ENCODE data around the gene POU2F2.

The POU2F2 gene

GRCh38 chr19:42098781-42099180, 33.5 kb downstream of the POU2F2 start:
- no peak for DNase-seq

- DNase-seq = no peak
Observed at GRCh38 chr19:42097461-42097860, 34.8 kb downstream of the POU2F2 start.

GRCh38 chr19:42096255-42096837, 35.9 kb downstream of the POU2F2 start:
- no peak for DNase-seq

- DNase-seq = no peak
Observed at GRCh38 chr19:42095814-42096230, 36.4 kb downstream of the POU2F2 start.

- no peak for DNase-seq
Observed at GRCh38 chr19:42095142-42095813, 37.0 kb downstream of the POU2F2 start.

DNA sequence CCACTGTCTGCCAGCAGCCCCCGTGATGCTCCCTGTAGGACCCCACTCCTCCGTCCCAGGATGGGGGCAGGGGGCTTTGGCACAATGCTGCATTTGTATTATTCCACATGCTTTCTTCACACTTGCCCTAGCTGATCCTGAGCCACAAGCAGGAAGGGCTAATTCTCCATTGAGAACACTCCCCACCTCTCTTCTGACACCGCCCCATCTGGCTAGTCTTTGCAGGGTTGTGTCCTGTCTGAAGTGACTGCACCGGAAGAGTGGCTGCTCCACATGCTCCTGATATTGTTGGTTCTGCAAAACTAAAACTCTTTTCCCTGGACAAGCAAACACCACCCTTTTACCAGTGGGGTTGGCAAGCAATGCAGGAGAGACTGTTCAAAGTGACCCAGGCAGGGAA, 38.3 kb downstream of the POU2F2 start:
- DNase-seq = no peak

DNA sequence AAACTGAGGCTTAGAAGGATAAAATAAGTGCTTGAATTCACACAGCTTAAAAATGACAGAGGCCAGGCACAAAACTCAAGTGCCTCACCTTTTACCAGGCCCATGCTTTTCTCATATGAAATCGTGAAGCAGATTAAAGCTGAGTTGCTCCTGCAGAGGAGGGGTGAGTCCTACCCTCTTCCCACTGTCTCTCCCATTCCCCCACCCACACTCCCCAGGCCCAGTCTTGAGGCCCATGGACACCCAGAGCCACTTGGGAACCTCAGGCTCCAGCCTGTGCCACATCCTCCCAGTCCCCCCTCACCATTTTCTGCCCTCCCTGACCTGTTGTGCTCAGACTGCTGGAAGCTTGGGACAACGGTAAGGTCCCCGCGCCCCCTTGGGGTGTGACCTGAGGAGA, 38.7 kb downstream of the POU2F2 start:
- DNase-seq = no peak

DNA sequence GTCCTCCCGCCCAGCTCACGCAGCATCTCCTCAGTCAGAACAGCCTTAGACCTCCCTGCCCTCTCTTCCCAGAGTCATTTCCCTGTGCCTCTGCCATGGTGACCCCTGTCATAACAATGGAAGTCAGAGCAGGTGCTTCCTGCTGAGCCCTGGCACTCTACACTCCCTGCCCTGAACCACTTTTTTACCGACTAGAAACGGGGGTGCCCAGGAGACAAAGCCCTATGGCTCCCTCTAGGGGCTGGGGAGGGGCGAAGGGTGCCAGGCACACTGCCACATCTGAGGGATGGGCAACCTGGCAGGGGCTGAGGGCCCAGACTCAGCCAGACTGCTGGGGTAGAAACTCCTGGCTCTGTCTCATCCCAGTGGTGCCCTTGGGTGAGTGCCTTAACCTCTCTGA, 39.9 kb downstream of the POU2F2 start:
- peak; percentile 45 for DNase-seq

DNA sequence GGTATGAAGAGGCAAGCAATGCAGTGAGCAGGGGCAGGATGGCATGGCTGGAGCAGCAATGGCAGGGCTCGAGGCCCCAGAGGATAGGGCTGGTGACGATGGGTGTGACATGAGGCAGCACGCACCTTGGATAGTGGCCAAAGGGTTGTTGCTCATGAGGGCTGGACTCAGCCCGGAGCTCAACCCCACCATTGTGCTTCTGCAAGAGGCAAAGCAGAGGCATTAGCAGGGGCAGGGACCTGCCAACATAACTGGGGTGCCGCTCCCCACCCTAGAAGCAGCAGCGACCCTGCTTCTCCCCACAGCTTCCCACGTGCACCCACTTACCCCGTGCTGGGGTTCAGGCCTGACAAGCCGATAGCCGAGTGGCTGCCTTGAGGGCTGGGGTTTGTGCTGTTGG, 40.5 kb downstream of the POU2F2 start:
- no peak for DNase-seq

DNA sequence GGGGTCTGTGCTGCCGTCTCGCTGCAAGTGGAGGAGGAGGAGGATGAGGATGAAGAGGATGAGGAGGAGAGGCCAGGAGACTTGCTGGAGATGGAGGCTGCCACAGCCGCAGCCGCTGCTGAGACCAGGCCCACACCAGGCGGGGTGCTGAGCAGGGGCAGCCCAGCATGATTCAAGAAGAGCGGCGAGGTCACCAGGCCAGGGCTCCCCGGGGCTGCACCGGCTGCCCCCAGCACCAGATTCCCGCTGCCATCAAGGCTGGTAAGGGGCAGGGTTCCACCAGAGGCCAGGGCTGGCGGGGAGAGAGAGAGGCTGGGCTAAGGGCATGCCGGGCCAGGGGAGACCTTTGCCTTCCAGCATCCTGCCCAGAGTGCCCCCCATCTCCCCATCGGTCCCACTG, 40.9 kb downstream of the POU2F2 start:
- no peak for DNase-seq

DNA sequence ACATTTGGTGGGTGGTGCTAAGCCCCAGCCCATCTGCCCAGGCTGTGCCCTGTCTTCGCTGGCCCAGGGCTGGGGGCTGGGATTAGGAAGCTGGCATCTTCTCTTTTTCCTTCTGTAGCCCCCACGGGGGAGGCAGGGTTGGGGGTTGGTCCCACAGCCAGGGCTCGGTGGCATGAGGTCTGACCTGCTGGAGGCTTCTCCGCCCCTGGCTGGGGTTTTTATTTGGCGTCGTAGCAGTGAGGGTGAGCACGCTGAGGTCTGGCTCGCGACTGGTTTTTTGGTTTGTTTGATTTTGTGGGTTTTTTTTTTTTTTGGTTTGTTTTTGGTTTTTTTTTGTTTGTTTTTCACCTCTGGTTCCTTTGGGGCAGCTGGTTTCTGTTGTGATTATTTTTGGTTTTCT, 41.6 kb downstream of the POU2F2 start:
- DNase-seq = no peak

DNA sequence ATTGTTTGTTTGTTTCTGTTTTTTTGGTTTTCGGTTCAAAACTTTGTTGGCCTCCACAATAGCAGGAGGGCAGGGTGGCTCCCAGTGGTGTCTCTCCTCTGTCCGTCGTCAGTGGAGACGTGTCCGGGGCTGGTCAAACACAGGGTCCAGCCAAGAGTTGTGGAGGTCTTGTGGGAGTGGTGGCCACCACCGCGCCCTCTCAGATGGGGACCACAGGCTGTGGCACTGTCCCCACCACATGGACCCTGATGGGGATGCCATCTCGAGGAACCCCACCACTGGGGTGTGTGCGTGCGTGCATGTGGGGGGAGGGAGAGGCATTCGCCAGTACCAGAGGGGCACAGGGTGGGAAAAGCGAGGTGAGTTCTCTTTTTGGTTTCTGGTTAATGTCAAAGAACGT, 42.5 kb downstream of the POU2F2 start:
- no peak for DNase-seq

DNA sequence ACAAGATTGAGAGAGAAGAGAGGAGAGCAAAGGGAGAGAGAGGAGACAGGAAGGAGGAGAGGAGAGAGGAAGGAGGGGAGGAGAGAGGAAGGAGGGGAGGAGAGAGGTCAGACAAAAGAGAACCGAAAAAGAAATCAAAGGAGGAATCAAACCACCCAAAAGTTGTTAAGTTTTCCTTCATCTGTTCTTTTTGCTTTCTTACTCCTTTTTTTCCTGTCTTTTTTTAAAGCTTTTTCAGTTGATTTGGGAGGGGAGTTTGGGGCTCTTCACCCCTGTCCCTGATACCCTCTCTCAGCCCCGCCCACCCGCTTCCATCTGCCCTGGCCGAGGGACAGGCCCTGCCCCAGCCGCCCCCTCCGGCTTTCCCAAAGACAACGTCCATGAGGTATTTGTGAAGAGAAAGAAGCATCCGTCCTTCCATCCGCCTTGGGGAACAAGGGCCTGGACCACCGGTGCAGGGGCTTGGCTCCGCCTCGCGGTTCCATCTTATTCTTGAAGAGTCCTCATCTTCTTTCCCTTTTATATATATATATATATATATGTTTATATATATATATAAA, 43.0 kb downstream of the POU2F2 start:
- no peak for DNase-seq

- DNase-seq = no peak
Observed at GRCh38 chr19:42088471-42089190, 43.6 kb downstream of the POU2F2 start.

DNA sequence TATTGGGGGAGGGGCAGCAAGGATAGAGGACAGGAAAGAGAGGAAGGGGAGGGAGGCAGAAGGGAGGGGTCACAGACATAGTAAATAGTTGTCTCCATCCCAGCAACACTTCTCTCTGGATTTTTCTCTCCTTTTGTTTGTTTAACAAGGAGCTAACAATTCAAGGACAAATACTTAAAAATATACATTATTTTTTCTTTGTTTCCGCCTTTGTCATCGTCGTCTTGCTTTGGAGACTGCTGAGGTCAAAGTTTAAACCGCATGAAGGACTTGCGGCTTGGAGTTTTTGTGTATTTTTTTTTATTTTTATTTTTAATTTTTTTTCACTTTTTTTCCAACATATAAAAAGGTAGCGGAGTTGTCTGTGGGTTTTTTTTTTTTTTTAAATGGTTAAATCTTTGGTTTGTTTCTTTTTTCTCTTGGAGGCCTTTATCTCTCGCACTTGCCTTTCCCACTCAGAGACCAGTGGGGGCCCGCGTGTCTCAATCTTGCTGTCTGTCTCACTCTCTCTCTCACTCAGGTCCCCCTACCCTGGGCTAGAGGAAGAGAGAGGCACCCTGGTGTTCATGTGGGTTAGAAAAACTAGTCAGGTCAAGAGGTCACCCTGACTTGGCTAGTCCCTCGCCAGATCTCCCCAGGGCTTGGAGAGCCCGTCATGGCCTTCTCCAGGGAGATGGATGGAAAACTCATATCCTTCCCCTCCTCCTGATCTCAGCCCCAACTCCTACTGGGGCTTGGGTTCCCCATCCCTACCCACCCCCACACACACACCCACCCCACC, 45.3 kb downstream of the POU2F2 start:
- no peak for DNase-seq

DNA sequence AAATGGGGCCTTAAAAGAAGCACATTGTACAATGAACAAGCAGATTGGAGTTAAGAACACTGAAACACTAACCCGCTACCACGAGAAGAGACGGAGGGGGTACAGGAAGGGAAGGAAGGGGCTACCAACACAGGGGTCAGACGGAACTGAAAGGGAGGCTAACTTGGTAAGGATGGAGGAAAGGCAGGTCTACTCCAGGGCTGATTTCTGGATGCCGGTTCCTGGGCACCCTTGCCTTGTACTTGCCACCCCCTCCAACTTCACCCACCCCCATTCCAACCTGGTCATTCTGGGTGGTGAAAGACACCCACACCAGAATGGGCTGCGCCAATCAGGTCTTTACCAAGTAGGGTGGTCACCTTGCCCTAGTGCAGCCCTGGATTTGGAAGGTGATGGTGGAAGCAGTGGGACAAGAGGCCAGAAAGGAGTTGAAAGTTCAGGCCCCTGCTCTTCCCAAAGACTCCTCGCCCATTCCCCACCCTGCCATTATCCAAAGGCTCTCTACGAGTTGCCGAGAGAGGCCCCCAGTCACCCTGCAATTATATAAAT, 46.0 kb downstream of the POU2F2 start:
- no peak for DNase-seq

GRCh38 chr19:42083537-42083936, 48.7 kb downstream of the POU2F2 start:
- DNase-seq = no peak

- DNase-seq = no peak
Observed at GRCh38 chr19:42081584-42082203, 50.6 kb downstream of the POU2F2 start.

GRCh38 chr19:42080764-42081375, 51.4 kb downstream of the POU2F2 start:
- no peak for DNase-seq

GRCh38 chr19:42079886-42080763, 52.1 kb downstream of the POU2F2 start:
- no peak for DNase-seq

DNA sequence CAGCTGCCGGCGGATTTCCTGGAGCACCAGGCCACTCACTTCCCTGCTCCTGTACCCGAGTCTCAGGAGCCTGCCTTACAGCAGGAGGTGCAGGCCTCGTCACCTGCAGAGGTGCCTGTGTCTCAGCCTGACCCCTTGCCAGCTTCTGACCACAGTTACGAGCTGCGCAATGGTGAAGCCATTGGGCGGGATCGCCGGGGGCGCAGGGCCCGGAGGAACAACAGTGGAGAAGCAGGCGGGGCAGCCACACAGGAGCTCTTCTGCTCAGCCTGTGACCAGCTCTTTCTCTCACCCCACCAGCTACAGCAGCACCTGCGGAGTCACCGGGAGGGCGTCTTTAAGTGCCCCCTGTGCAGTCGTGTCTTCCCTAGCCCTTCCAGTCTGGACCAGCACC, 53.0 kb downstream of the POU2F2 start:
- DNase-seq = no peak

All from CD4-positive, alpha-beta T cell treated with Interleukin-15 for 1 hour (primary cell).